ENCODE results near the gene AASS.
A peak's percentile ranks its signal among the peaks of the same experiment; 100 is the strongest.

The AASS gene

GRCh38 chr7:122132341-122132740 is 11.7 kb downstream of the AASS start:
- no peak for DNase-seq (ENCODE audit: low read depth)
- H3K4me3 ChIP-seq (ENCODE audit: low read depth, low read length): no peak overlapping the region

GRCh38 chr7:122123746-122124145 is 20.3 kb downstream of the AASS start:
- H3K4me3 ChIP-seq (ENCODE audit: low read depth, low read length): no peak overlapping the region
- no peak for DNase-seq (ENCODE audit: low read depth)

GRCh38 chr7:122118757-122119156 is 25.3 kb downstream of the AASS start:
- no peak for DNase-seq (ENCODE audit: low read depth)
- H3K4me3 ChIP-seq (ENCODE audit: low read depth, low read length): no peak overlapping the region

GRCh38 chr7:122103064-122103463 is 41.0 kb downstream of the AASS start:
- no peak for DNase-seq (ENCODE audit: low read depth)
- no peak overlapping the region for H3K4me3 ChIP-seq (ENCODE audit: low read depth, low read length)

- no peak overlapping the region for H3K4me3 ChIP-seq (ENCODE audit: low read depth, low read length)
- no peak for DNase-seq (ENCODE audit: low read depth)
Observed at GRCh38 chr7:122100021-122100420, 44.0 kb downstream of the AASS start.

GRCh38 chr7:122095642-122096041 is 48.4 kb downstream of the AASS start:
- H3K4me3 ChIP-seq (ENCODE audit: low read depth, low read length): no peak overlapping the region
- no peak for DNase-seq (ENCODE audit: low read depth)

- DNase-seq (ENCODE audit: low read depth): no peak
- H3K4me3 ChIP-seq (ENCODE audit: low read depth, low read length): no peak overlapping the region
Observed at GRCh38 chr7:122094549-122094948, 49.5 kb downstream of the AASS start.

GRCh38 chr7:122092964-122093797 is 50.9 kb downstream of the AASS start:
- no peak overlapping the region for H3K4me3 ChIP-seq (ENCODE audit: low read depth, low read length)
- DNase-seq (ENCODE audit: low read depth): peak; percentile 41

- no peak overlapping the region for H3K4me3 ChIP-seq (ENCODE audit: low read depth, low read length)
- no peak for DNase-seq (ENCODE audit: low read depth)
Observed at GRCh38 chr7:122082670-122083069, 61.4 kb downstream of the AASS start.

- DNase-seq (ENCODE audit: low read depth): no peak
- no peak overlapping the region for H3K4me3 ChIP-seq (ENCODE audit: low read depth, low read length)
Observed at GRCh38 chr7:122082160-122082559, 61.9 kb downstream of the AASS start.

GRCh38 chr7:122073635-122074034 is 70.4 kb downstream of the AASS start:
- no peak for DNase-seq (ENCODE audit: low read depth)
- no peak overlapping the region for H3K4me3 ChIP-seq (ENCODE audit: low read depth, low read length)

- DNase-seq (ENCODE audit: low read depth): no peak
- no peak overlapping the region for H3K4me3 ChIP-seq (ENCODE audit: low read depth, low read length)
Observed at GRCh38 chr7:122072924-122073599, 71.0 kb downstream of the AASS start.

- H3K4me3 ChIP-seq (ENCODE audit: low read depth, low read length): no peak overlapping the region
- DNase-seq (ENCODE audit: low read depth): no peak
Observed at GRCh38 chr7:122072272-122072671, 71.8 kb downstream of the AASS start.

GRCh38 chr7:122070834-122071233 is 73.2 kb downstream of the AASS start:
- no peak for DNase-seq (ENCODE audit: low read depth)
- no peak overlapping the region for H3K4me3 ChIP-seq (ENCODE audit: low read depth, low read length)

- no peak overlapping the region for H3K4me3 ChIP-seq (ENCODE audit: low read depth, low read length)
- no peak for DNase-seq (ENCODE audit: low read depth)
Observed at GRCh38 chr7:122070062-122070461, 74.0 kb downstream of the AASS start.

- no peak overlapping the region for H3K4me3 ChIP-seq (ENCODE audit: low read depth, low read length)
- no peak for DNase-seq (ENCODE audit: low read depth)
Observed at GRCh38 chr7:122068999-122069398, 75.0 kb downstream of the AASS start.

- no peak for DNase-seq (ENCODE audit: low read depth)
- H3K4me3 ChIP-seq (ENCODE audit: low read depth, low read length): no peak overlapping the region
Observed at GRCh38 chr7:122068046-122068445, 76.0 kb downstream of the AASS start.

- no peak overlapping the region for H3K4me3 ChIP-seq (ENCODE audit: low read depth, low read length)
- no peak for DNase-seq (ENCODE audit: low read depth)
Observed at GRCh38 chr7:122067077-122067476, 77.0 kb downstream of the AASS start.

GRCh38 chr7:122064971-122065370 is 79.1 kb downstream of the AASS start:
- DNase-seq (ENCODE audit: low read depth): no peak
- H3K4me3 ChIP-seq (ENCODE audit: low read depth, low read length): no peak overlapping the region

- no peak for DNase-seq (ENCODE audit: low read depth)
- no peak overlapping the region for H3K4me3 ChIP-seq (ENCODE audit: low read depth, low read length)
Observed at GRCh38 chr7:122063146-122063545, 80.9 kb downstream of the AASS start.

- H3K4me3 ChIP-seq (ENCODE audit: low read depth, low read length): no peak overlapping the region
Observed at GRCh38 chr7:122059542-122059941, 84.5 kb downstream of the AASS start.

More at GRCh38 chr7:122059542-122059941, 84.5 kb downstream of the AASS start:
- no peak for DNase-seq (ENCODE audit: low read depth)

Measured in skeletal muscle cell (primary cell).